ENCODE measurements around the gene ALDH8A1. TPM values are rescaled to one million over a fixed set of nuclear protein-coding genes. Genes with fewer than 3 reads are reported as not detected.

The ALDH8A1 gene
- polyA plus RNA-seq, 1 of the 3 experiments (the other 2 are of a cell fraction) = 0.25 TPM

DNA sequence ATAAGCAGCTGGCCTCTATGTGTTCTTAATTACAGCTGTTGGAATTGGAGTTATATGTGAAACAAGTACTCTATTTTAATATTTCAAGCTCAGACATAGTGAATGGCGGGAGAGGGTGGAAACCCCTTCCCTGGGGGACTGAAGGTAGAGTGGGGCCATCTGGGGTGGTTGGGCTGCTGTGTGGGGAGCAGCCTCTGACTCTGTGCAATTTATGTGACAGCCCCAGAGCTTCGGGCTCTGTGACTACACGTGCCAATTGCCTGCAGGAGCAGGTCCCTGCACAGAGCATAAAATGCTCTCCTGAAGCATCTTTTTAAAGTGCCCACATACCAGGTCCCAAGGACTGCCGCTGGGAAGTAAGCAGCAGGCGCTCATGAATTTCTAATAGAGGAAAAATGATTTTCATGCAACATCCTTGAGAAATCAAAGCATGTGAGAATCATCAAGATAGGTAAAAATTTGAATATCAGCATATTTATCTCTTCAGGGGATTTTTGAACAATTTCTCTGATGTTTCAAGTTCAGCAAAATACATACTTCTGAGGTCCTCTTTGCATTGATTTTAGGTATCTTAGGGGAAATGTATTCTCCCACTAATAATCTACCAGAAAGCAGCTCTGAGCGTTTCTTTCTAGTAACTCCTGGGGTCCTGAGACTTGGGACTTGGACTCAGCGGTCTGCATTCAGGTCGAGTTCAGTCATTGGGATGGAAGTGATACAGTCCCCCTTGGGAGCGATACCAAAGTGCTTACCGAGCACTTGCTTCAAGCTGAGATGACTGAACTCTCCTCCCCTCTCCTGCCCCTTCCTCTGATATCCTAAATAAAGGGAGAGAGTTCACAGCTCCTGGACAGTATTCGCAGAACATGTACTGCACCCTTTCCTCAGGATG lies 40.0 kb downstream of the ALDH8A1 start:
- Histone ChIP-seq H3K36me3 (replicated peaks in 1 of 2; ENCODE audit: control insufficient read depth in 1 of 2, insufficient read depth in 2 of 2, low read length in 1 of 2) (no peaks in the 10 kb centered on the region), H4K20me1 (ENCODE audit: insufficient read depth) (no peaks in the 10 kb centered on the region), H3K27ac (ENCODE audit: low read depth in 2 of 2, low read length in 1 of 2) (peak overlapping the region; percentile 36 to 96; a peak in 3 of 4 replicates), H3F3A (replicated peaks; ENCODE audit: insufficient read depth) (peaks cover 24% of the 10 kb centered on the region), H3K27me3 (ENCODE audit: insufficient read depth) (no peaks in the 10 kb centered on the region), H3K4me2 (peak overlapping the region; percentile 71; the same call in 1 of the 2 replicates), H3K4me3 (ENCODE audit: low read depth in 2 of 2, low read length in 1 of 2) (no peak overlapping the region), H3K9ac (peak overlapping the region; percentile 72; the same call in 1 of the 2 replicates), H3K4me1 (ENCODE audit: control insufficient read depth in 1 of 2, insufficient read depth in 2 of 2, low read depth in 1 of 2, low read length in 1 of 2) (peaks cover 3 to 5% of the 10 kb centered on the region in 2 experiments; a peak in 2 of 4 replicates), H3K79me2 (ENCODE audit: insufficient read depth) (no peaks in the 10 kb centered on the region), H2AFZ (ENCODE audit: low read depth) (0 out of 2 replicates have a peak overlapping the region, but pooled peaks have one; percentile 22), H3K9me2 (no peaks in the 10 kb centered on the region), H3K9me3 (no peaks in the 10 kb centered on the region)
- POLR2A ChIA-PET = no interaction called here
- 78% methylated on average over 11 of the region's 11 CpGs for WGBS (ENCODE audit: low lambda C conversion rate)
- CTCF ChIA-PET = interaction anchor here (0.8 to 1.5 kb wide), 3 partner anchors 16 to 31 kb away, joined by 3 read pairs; no protein-coding TSS in a partner anchor
- DNase-seq = no peak
- TF ChIP-seq MEF2A (IDR thresholded peaks at IDR 0.05; ENCODE audit: borderline replicate concordance, low read depth) (no peak), RCOR1 (IDR thresholded peaks at IDR 0.05; ENCODE audit: low read length) (no peak), CTCF (IDR thresholded peaks at IDR 0.05) (no peak)
- TF ChIP-seq, protein P1, sequence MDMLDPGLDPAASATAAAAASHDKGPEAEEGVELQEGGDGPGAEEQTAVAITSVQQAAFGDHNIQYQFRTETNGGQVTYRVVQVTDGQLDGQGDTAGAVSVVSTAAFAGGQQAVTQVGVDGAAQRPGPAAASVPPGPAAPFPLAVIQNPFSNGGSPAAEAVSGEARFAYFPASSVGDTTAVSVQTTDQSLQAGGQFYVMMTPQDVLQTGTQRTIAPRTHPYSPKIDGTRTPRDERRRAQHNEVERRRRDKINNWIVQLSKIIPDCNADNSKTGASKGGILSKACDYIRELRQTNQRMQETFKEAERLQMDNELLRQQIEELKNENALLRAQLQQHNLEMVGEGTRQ (IDR thresholded peaks at IDR 0.05; ENCODE audit: borderline replicate concordance, low read depth, low read length) = no peak

DNA sequence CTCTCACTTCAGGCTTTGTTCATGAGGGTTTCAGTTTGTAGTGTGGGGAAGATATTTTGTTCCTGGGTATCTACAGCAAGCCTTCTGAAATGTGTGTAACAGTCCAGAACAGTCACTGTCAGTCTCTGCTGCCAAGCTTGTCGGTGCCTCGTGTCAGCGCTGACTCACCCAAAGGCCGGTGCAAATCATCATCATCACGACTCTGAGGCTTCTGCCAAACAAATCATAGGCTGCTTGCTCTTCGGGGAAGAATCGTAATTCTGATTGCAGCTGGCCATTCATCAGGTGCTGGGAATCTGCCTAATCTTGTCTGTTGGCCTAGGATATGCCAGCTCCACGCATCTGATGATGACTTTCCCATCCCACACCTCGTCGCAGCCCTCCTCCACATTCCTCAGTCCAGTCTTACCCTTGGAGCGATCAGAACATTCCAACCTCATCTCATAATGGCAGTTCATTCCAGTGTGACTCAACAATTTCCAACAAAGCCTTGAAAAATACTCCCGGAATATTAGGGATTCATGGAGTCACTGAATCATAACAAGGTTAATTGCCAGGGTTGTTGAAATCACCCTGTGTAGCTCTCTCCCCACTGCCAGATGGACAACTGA lies 40.9 kb downstream of the ALDH8A1 start:
- peak overlapping the region; percentile 16 to 44; a peak in 3 of 4 replicates for H3K4me3 ChIP-seq (ENCODE audit: low read depth in 2 of 2, low read length in 1 of 2)
- CTCF ChIA-PET = interaction anchor here (0.7 to 0.8 kb wide), 2 partner anchors 17 to 32 kb away, joined by 3 read pairs; no protein-coding TSS in a partner anchor
- TF ChIP-seq SIN3A (IDR thresholded peaks at IDR 0.05; ENCODE audit: borderline replicate concordance, low read depth, low read length) = peak; percentile 61; the same call in 1 of the 2 replicates
- no peak for TF ChIP-seq MEF2A (IDR thresholded peaks at IDR 0.05; ENCODE audit: borderline replicate concordance, low read depth)
- TF ChIP-seq EP300 (IDR thresholded peaks at IDR 0.05; ENCODE audit: borderline replicate concordance in 1 of 2, low read depth in 1 of 2, low read length in 1 of 2) = peak in 1 of 2 experiments; percentile 81; a peak in 2 of 4 replicates
- TF ChIP-seq CTCF (IDR thresholded peaks at IDR 0.05) = no peak
- TF ChIP-seq CHD2 (IDR thresholded peaks at IDR 0.05; ENCODE audit: low read length, partially characterized antibody) = no peak
- TF ChIP-seq USF1 (IDR thresholded peaks at IDR 0.05; ENCODE audit: borderline replicate concordance, low read depth) = no peak
- no peak for TF ChIP-seq EZH2phosphoT487 (IDR thresholded peaks at IDR 0.05; ENCODE audit: borderline replicate concordance, low read depth)
- no peak for TF ChIP-seq YY1 (IDR thresholded peaks at IDR 0.05; ENCODE audit: low read depth)
- TF ChIP-seq JUND (IDR thresholded peaks at IDR 0.05) = peak; percentile 57
- no peak for TF ChIP-seq IRF3 (IDR thresholded peaks at IDR 0.05; ENCODE audit: low read depth, low read length)
- no peak for TF ChIP-seq SMC3 (IDR thresholded peaks at IDR 0.05; ENCODE audit: low read depth, low read length)
- no peak for TF ChIP-seq FOXJ3 (CRISPR knock-in tag; IDR thresholded peaks at IDR 0.05)
- no peak for TF ChIP-seq RCOR1 (IDR thresholded peaks at IDR 0.05; ENCODE audit: low read length)
- TF ChIP-seq FOXM1 (IDR thresholded peaks at IDR 0.05; ENCODE audit: low read depth) = no peak
- TF ChIP-seq NRF1 (IDR thresholded peaks at IDR 0.05; ENCODE audit: low read depth, low read length) = no peak

More for the DNA sequence above, 40.9 kb downstream of the ALDH8A1 start:
- Histone ChIP-seq H3K9ac (peak overlapping the region; percentile 72; the same call in 1 of the 2 replicates), H3K79me2 (ENCODE audit: insufficient read depth) (no peaks in the 10 kb centered on the region), H2AFZ (ENCODE audit: low read depth) (peak overlapping the region; percentile 67), H3K27me3 (ENCODE audit: insufficient read depth) (no peaks in the 10 kb centered on the region), H4K20me1 (ENCODE audit: insufficient read depth) (no peaks in the 10 kb centered on the region), H3K4me2 (peak overlapping the region; percentile 71), H3K9me3 (no peaks in the 10 kb centered on the region), H3K36me3 (replicated peaks in 1 of 2; ENCODE audit: control insufficient read depth in 1 of 2, insufficient read depth in 2 of 2, low read length in 1 of 2) (no peaks in the 10 kb centered on the region), H3K9me2 (no peaks in the 10 kb centered on the region), H3K4me1 (ENCODE audit: control insufficient read depth in 1 of 2, insufficient read depth in 2 of 2, low read depth in 1 of 2, low read length in 1 of 2) (peaks cover 3 to 5% of the 10 kb centered on the region in 2 experiments; a peak in 2 of 4 replicates), H3K27ac (ENCODE audit: low read depth in 2 of 2, low read length in 1 of 2) (peak overlapping the region; percentile 53 to 96; a peak in 3 of 4 replicates), H3F3A (replicated peaks; ENCODE audit: insufficient read depth) (peaks cover 24% of the 10 kb centered on the region)
- DNase-seq = no peak
- 9% methylated on average over 11 of the region's 12 CpGs for WGBS (ENCODE audit: low lambda C conversion rate)
- POLR2A ChIA-PET = no interaction called here
